ENCODE results near the gene SOX13.
"Not testable (repeated sequence)": the region's sequence is repeated elsewhere in the genome, so short reads cannot be mapped to it uniquely, and the experiment has no call there.

SOX13 gene

GRCh38 chr1:204087893-204088528, 15.1 kb downstream of the SOX13 start:
- no peak for DNase-seq

GRCh38 chr1:204088596-204088995, 15.7 kb downstream of the SOX13 start:
- no peak for DNase-seq

GRCh38 chr1:204089044-204089751, 16.3 kb downstream of the SOX13 start:
- DNase-seq, result no peak

DNA sequence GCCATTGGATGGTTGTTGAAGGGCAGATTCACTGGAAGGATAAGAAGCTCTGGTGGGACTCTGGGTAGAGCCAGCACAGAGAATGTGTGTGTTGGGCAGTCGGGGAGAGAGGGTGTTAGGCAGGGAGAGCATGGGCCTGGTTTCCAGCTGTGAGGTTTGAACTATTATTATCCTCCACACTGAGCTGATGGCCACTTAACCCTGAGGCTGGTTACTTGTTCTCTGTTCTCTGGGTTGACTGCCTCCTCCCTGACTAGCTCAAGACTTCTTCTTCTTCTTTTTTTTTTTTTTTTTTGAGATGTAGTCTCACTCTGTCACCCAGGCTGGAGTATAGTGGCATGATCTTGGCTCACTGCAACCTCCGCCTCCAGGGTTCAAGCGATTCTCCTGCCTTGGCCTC, 17.2 kb downstream of the SOX13 start:
- not testable (repeated sequence) for DNase-seq

DNA sequence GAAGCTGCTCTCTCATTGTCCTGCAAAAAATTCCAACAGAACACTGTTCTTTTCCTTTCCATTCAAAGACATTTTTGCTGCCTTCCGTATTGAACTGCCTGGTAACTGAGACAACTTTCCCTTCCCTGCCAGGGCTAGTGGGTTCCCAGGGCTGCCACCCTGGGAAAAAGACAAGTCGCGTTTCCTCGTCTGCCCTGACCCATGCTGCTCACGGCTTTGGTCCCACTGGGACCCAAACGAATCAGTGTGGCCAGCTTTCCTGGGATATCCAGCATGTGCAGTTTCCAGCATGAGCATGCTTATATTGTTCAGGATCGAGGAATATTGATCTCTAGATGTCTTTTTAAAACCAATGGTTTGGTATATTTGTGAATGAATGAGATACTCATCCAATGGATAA, 18.2 kb downstream of the SOX13 start:
- no peak for DNase-seq

DNA sequence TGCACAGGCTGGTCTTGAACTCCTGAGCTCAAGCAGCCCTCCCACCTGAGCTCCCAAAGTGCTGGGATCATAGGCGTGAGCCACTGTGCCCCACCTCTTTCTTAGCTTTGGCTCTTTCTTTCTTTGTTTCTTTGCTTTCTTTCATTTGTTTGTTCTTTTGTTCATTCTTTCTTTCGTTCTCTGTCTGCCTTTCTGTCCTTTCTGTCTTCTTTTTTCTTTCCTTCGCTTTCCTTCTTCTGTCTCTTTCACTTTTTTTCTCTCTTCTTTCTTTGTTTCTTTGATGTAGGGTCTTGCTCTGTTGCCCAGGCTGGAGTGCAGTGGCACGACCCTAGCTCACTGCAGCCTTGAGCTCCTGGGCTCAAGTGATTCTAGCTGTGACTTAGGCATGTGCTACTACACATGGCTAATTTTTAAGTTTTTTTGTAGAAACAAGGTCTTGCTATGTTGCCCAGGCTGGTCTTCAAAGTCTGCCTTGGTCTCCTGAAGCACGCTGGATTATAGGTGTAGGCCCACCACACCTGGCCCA, 18.9 kb downstream of the SOX13 start:
- DNase-seq, result no peak

- no peak for DNase-seq
These were observed 19.9 kb downstream of the SOX13 start for GRCh38 chr1:204092632-204093420.

DNA sequence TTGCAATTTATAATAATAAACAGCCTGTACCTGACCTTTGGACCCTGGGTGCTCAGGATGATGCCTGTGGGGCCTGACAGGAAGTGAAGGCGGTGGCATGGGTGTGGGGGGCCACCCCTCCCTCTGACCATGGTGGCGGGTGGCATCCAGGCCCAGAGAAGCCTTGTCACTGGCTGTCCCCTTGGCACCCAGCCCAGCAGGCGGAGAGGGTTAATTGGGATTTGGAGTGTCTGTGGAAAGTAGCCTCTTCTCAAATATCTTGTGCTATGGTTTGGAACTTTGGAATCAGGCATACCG, 20.5 kb downstream of the SOX13 start:
- DNase-seq, result no peak

DNA sequence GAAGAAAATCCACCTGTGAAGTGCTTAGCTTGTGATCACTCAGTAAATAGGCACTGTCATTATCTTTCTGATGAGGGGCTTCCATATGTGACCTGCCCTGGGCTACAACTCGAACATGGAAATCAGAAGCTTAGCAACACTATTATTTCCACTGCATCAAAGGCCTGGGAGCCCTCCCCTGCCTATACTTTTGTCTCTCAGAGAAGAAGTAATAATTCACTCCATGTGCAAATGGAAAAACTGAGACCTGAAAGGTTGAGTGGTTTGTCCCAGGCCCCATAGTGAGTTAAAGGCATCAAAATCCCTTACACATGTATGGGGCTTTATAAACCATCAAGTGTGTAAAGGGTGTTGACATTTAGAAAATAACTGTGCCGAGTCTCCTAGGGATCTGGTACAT, 20.9 kb downstream of the SOX13 start:
- no peak for DNase-seq

DNA sequence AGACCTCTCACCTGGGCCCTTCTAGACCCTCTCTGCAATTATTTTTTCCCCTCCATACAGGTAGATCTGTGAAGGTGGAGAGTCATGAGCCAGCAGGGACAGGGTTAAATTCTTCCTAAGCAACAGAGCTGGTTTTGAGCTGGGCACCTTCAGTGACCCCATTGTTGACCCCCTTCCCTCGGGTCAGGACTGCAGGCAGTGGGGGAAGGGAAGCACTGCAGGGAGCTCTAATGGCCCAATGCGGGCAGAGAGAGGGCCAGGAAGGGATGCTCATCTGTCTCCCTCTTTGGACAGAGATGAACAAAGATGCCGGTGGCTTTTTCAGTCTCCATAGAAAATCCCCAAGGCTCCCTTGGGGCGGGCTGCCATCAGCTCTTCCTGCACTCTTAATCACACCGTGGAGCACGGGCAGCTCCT, 21.4 kb downstream of the SOX13 start:
- DNase-seq, result no peak

- no peak for DNase-seq
These were observed 22.1 kb downstream of the SOX13 start for GRCh38 chr1:204094856-204095634.

DNA sequence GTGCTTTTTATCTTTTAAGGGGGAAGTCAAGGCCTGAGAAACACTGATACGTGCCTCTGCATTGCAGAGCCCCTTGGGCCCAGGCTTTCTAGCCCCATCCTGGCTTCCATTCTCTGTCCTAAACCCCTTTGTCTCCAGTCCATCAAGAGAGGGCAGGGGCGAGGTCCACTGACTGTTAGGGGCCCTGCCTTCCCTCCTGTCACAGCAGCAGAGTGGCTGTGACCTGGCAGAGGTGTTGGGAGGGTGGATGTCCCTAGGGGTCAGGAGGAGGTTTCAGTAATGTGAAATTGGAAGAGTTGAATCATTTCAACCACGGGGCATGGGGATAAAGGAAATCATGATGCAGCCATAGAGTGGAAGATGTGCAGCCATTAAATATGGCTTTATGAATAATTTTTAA, 24.0 kb downstream of the SOX13 start:
- DNase-seq, result no peak

DNA sequence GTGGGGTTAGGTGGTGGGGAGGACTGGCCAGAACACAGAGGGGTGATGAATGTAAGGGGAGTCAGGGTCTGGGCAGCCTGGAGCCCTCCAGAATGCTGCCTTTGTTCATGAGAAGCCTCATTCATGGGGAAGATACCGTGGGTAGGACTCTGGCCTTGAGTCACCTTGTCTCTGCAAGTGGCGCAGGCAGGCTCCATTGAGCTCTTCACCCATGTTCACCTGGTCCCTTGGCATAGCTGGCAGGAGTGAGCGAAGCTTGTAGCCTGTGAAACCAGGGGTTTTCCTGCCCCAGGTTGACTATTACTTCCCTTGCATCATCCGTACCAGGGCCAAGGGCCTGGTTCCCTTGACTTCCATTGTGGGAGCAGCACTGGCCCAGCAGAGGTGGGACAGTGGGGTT, 25.8 kb downstream of the SOX13 start:
- DNase-seq, result no peak

DNA sequence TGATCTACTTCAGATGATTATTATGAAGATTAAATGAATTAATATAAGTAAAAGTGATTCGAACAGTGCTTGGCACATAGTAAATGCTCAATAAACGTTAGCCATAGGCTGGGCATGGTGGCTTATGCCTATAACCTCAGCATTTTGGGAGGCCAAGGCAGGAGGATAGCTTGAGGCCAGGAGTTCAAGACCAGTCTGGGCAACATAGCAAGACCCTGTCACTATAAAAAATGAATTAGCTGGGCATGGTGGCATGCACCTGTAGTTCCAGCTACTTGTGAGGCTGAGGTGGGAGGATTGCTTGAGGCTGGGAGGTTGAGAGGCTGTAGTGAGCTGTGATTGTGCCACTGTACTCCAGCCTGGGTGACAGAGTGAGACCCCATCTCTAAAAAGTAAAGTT, 26.8 kb downstream of the SOX13 start:
- not testable (repeated sequence) for DNase-seq

- DNase-seq, result no peak
These were observed 29.2 kb downstream of the SOX13 start for GRCh38 chr1:204102029-204102611.

GRCh38 chr1:204102739-204103430, 30.0 kb downstream of the SOX13 start:
- no peak for DNase-seq

DNA sequence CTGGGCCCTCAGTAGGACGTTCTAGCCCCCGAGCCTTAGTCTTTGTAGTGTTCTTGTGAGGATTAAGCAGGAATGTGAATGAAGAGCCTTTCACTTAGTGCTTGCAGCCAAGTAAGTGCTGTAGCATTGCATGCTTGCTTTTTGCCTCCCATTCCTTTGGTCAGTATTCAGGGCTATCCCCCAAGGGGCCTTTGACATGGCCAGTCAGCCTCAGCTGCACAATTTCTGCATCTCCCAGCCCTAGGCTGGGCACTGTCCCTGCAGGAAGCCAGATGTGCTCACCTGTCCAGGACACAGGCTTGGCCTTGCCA, 30.5 kb downstream of the SOX13 start:
- no peak for DNase-seq

- peak; percentile 11 for DNase-seq
These were observed 31.6 kb downstream of the SOX13 start for GRCh38 chr1:204104331-204105130.

GRCh38 chr1:204105131-204105515, 32.2 kb downstream of the SOX13 start:
- DNase-seq, result no peak

GRCh38 chr1:204106825-204107224, 33.9 kb downstream of the SOX13 start:
- no peak for DNase-seq

DNA sequence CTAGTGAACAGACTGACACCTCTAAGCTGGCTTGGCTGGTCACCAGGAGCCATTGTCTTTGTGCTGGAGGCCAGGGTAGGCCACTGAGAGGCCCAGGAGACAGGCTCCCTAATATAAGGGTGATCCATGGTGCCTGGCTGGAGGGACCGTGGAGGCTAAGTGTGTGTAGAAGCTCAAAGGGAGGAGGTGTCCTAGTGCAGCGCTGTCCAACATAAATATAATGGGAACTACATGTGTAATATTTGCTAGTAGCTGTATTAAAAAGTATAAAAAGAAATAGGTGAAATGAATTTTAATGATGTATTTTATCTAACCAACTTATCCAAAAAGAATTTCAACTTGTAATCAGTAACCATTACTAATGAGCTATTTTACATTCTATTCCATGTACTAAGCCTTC, 35.0 kb downstream of the SOX13 start:
- no peak for DNase-seq

All from T-helper 9 cell (primary cell).